Ovary (tissue), 3 donors: ENCODE measurements around the gene BATF.

Experiments
- CTCF ChIP-seq, 3 donors: fragments of 450-650 bp in 2 of 3; fragments of 200-600 bp in 1 of 3; IDR thresholded peaks; one replicate each; pipeline versions ENCODE4 v1.5.1 to v1.8.0; 2016 to 2022; ENCODE audit warnings: antibody characterized with exemption in 3 of 3, mild to moderate bottlenecking in 1 of 3
- EP300 ChIP-seq: sonication (generic); formaldehyde crosslinking; IDR thresholded peaks from one replicate; pipeline ENCODE4 v1.6.1; 2017; ENCODE audit warnings: antibody characterized with exemption
- POLR2A ChIP-seq: fragments of 450-650 bp; IDR thresholded peaks from one replicate; pipeline ENCODE4 v1.6.1; 2017; ENCODE audit warnings: antibody characterized with exemption, mild to moderate bottlenecking, moderate library complexity
- donor health status: DM: no; HTN: no; CAD: no.

GRCh38 chr14:75568140-75568539 lies 45.9 kb downstream of the BATF start:
- TF ChIP-seq CTCF (IDR thresholded peaks at IDR 0.05) (no peak), EP300 (no peak), POLR2A (no peak)
